ENCODE measurements around the gene MPHOSPH9. TPM values are rescaled to one million over a fixed set of nuclear protein-coding genes. Genes with fewer than 3 reads are reported as not detected.

MPHOSPH9 gene, protein sequence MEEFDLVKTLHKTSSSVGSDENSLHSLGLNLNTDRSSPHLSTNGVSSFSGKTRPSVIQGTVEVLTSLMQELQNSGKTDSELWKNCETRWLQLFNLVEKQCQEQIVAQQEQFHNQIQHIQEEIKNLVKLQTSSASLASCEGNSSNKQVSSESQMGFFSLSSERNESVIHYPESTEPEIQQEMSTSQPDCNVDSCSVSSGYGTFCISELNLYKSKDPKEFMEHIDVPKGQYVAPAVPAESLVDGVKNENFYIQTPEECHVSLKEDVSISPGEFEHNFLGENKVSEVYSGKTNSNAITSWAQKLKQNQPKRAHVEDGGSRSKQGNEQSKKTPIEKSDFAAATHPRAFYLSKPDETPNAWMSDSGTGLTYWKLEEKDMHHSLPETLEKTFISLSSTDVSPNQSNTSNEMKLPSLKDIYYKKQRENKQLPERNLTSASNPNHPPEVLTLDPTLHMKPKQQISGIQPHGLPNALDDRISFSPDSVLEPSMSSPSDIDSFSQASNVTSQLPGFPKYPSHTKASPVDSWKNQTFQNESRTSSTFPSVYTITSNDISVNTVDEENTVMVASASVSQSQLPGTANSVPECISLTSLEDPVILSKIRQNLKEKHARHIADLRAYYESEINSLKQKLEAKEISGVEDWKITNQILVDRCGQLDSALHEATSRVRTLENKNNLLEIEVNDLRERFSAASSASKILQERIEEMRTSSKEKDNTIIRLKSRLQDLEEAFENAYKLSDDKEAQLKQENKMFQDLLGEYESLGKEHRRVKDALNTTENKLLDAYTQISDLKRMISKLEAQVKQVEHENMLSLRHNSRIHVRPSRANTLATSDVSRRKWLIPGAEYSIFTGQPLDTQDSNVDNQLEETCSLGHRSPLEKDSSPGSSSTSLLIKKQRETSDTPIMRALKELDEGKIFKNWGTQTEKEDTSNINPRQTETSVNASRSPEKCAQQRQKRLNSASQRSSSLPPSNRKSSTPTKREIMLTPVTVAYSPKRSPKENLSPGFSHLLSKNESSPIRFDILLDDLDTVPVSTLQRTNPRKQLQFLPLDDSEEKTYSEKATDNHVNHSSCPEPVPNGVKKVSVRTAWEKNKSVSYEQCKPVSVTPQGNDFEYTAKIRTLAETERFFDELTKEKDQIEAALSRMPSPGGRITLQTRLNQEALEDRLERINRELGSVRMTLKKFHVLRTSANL
- 10 to 100 TPM; 27.3 to 30.5 (median 30.3) TPM for polyA plus RNA-seq (ENCODE audit: insufficient read length in 3 of 3)

- peak; percentile 98 to 100 (median 99) for DNase-seq (ENCODE audit: low read depth in 3 of 3, low spot score in 2 of 3)
These were observed at the start of gene MPHOSPH9, which contains the start of gene MTRFR for GRCh38 chr12:123232807-123233504. Gene MPHOSPH9, minus strand, starts transcription at chr12:123233141. Its CDS starts 2,777 bp downstream, at chr12:123230364. Gene MTRFR, plus strand, starts transcription at chr12:123233436. Its CDS starts 20,239 bp downstream, at chr12:123253675.

DNA sequence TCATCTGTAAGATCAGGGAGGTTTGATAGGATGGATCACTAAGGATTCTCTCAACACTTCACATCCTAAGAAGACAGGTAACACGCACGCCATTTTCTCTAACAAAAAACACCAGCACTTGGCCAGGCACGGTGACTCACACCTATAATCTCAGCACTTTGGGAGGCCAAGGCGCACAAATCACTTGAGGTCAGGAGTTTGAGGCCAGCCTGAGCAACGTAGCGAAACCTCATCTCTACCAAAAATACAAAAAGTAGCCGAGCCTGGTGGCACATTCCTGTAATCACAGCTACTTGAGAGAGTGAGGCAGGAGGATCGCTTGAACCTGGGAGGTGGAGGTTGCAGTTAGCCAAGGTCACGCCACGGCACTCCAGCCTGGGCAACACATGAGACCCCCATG lies 49.2 kb upstream of the MPHOSPH9 start:
- DNase-seq (ENCODE audit: low read depth in 3 of 3, low spot score in 2 of 3): no peak

DNA sequence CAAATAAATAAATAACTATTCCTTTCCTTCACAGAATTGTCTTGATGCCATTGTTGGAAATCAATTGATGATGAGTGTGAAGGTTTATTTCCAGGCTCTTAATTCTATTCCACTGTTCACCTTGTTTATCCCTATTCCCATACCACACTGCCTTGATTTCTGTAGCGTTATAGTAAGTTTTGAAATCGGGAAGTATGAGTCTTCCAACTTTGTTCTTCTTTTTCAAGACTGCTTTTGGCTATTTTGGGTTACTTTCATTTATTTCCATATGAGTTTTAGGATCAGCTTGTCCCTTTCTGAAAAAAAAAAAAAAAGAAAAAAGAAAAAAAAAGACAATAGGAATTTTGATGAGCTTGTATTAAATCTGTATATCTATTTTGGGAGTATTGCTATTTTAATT lies 48.0 kb upstream of the MPHOSPH9 start:
- DNase-seq (ENCODE audit: low read depth in 3 of 3, low spot score in 2 of 3): no peak

DNA sequence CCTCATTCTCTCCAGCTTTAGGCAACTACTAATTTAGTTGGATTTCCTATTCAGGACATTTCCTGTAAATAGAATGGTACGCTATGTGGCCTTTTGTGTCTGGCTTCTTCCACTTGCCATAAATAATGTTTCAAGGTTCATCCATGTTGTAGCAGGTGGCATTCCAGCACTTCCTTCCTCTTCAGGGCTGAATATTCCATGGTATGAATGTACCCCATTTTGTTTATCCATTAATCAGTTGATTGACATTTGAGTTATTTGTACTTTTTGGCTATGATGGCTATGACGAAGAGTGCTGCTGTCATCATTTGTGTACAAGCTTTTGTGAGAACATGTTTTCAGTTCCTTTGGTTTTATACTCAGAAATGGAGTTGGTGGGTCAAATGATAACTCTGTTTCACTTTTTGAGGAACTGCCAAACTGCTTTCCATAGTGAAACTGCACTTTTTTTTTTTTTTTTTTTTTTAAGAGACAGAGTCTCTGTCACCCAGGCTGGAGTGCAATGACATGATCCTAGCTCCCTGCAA lies 45.2 kb upstream of the MPHOSPH9 start:
- DNase-seq (ENCODE audit: low read depth in 3 of 3, low spot score in 2 of 3): no peak

DNA sequence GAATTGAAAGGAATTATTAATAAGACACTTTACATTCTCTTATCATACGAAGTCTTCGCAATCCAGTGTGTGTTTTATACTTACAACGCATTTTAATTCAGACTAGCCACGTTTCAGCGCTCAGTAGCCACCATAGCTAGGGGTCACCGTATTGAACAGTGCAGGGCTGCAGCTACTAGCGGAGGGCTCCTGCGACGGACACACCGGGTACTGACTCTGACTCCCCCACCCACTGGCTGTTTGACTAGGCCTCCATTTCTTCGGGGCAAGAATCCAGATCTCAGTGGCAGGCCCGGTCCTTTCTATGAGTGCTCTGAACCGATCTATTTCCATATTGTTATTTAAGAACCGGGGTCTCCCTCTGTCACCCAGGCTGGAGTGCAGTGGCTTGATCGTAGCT lies 40.2 kb upstream of the MPHOSPH9 start:
- DNase-seq (ENCODE audit: low read depth in 3 of 3, low spot score in 2 of 3): no peak

DNA sequence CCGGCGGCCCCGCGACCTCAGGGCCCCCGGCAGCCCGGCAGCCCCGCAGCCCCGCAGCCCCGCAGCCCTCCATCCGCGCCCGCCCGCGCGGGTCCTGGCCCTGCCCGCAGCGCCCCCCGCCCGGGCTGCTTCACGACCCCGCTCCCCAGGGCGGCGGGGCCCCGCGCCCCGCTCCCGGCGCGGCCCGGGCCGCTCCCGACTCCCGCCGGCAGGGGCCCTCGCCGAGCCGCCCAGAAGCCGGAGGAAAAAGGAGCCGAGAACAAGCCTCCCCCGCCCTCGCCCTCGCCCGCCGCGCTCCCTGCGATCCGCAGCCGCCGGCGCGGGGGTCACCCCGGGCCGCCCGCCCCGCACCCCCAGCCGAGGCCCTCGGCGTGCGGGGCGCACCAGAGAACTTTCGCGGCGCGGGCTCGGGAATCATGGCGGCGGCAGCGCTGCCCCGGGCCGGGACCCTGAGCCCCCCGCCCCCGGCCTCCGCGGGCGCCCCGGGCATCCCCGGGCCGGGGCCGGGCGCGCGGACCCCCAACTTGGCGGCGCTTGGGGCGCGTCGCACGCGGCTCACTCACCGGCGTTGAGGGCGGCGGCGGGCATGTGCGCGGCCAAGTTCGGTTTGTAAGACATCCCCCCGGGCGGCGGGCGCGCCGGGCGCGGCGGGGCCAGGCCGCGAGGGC lies 38.2 kb upstream of the MPHOSPH9 start:
- DNase-seq (ENCODE audit: low read depth in 3 of 3, low spot score in 2 of 3): no peak

GRCh38 chr12:123270214-123271000 lies 37.5 kb upstream of the MPHOSPH9 start:
- DNase-seq (ENCODE audit: low read depth in 3 of 3, low spot score in 2 of 3): no peak

DNA sequence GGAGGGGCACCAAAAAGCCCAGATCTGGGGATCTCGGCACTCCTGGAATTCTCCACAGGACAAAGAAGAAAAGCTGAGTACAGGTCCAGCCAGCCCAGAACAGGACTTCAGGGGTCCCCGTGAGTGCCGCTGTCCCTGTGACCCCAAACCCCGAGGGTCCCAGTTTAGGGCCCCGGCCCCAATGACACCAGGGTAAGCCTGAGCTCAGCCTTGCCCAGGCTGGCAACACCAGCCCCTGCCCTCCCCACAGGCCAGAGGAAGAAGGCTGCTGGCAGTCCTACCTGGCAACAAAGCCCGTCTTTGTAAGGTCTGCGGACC lies 36.9 kb upstream of the MPHOSPH9 start:
- no peak for DNase-seq (ENCODE audit: low read depth in 3 of 3, low spot score in 2 of 3)

- DNase-seq (ENCODE audit: low read depth in 3 of 3, low spot score in 2 of 3): peak in 1 of 3 donors; percentile 41
These were observed 36.5 kb upstream of the MPHOSPH9 start for GRCh38 chr12:123269395-123269892.

DNA sequence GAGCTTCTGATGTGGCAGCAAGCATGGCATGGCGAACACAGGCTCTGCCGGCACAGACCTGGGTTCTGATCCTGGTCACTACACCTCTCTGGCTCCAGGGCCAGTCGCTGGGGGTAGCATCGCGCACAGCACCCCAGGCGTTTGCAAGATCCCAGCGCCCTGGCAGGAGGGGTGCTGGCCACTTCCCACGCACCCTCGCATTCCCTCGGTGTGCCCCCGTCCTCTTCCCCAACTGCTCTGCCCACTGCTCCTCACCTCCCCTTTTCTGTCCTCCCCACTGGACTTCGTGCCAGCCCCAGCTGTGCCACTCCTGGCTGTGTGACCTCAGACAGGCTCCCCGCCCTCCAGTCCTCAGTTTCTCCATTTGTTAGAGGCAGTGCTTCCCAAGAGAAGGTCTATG lies 35.9 kb upstream of the MPHOSPH9 start:
- DNase-seq (ENCODE audit: low read depth in 3 of 3, low spot score in 2 of 3): no peak

DNA sequence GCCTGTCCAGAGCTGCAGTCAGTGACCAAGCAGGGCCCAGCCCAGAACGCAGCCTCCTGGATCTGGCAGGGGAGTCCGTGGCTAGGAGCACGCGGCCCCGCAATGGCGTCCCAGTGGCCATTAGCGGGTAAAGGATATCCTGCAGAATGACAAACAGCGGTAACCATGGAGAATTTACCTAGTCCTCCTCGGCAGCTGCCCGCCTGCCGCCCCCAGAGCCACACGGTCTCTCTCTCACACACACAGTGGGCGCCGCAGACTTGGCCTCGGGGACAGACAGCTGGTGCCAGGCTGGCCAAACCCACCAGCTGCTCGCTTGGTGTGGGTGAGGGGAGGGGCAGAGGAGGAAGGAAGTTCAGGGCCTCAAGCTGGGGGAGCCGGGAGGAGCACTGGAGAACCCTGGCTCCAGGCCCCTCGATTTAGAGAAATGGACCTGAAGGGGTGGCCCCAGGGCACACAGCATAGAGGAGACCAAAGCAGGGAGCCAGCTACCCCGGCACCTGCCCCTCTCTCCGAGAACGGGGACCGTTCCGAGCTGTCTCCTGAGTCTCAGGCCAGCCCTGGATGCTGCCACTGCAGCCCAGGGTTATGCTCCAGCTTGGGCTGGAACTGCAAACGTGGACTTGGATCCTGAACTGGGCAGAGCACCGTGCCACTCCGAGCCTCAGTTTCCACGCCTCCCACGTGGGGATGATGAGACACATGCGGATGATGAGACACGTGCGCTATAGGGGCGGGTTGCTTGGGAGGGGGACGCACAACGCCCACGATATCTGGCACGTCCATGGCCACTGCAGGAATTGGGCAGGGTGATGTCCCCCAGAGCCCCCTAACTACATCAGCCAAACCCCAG lies 35.3 kb upstream of the MPHOSPH9 start:
- no peak for DNase-seq (ENCODE audit: low read depth in 3 of 3, low spot score in 2 of 3)

GRCh38 chr12:123267335-123267920 lies 34.5 kb upstream of the MPHOSPH9 start:
- DNase-seq (ENCODE audit: low read depth in 3 of 3, low spot score in 2 of 3): no peak

DNA sequence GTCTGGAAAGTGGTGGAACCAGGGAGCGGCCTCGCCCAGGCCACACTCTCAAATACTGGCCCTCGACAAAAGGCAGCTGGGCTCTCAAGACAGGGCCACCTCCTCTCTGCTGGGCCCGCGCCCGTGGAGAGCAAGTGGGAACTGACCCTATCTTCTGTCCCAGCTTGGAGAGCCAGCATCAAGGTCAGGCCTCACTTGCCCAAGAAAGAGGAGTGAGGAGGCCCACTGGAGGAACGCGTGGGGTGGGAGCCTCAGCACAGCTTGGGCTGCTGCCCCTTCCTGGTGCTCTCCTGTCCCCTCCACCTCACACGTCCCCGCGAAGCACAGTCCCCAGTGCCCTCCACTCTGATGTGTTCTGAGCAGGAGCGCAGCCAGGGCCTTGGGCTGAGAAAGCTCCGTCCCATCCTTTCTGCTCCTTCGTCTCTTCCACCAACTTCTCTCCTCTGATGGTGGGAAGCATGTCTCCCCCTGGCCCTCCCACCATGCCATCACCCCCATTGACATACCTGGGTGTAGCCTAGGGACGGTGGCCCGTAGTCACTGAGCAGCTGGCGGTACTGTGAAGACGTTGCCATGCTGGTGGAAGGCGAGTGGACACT lies 33.8 kb upstream of the MPHOSPH9 start:
- DNase-seq (ENCODE audit: low read depth in 3 of 3, low spot score in 2 of 3): no peak

DNA sequence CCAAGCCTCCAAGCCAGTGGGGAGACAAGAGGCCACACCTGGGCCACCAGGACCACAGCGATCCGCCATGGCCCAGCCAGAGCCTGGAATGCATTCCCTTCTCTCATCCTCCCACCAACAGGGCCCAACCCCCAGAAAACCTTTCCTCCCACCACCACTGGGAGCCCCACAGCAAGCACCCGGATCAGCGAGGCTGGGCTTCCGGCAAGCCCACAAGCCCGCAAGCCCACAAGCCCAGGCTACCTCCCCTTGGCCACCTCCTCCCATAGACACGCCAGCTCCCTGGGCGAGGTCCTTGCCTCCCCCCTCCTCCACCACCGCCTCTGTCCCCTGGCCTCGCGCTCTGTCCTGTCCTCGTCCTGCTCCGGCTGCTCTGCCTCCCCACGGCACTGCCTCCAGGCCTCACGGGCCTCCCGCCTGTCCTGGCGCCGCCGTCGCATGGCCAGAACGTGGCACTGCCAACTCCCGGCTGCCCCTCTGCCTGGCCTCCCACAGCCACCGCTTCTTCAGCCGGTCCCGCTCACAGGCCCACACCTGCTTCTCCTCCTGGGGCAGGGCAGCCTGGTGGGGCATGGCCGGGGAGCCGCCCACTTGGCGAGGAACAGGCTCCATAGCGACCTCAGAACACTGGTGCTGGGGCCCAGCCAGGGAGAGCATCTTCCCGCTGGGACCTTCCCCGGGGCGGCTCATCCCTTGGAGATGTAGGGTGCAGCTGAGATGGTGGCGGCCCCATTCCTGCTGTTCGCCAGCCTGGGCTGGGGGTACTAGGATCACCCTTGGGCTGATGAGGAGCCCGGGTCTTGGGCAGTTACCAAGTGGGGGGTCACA lies 33.1 kb upstream of the MPHOSPH9 start:
- DNase-seq (ENCODE audit: low read depth in 3 of 3, low spot score in 2 of 3): no peak

DNA sequence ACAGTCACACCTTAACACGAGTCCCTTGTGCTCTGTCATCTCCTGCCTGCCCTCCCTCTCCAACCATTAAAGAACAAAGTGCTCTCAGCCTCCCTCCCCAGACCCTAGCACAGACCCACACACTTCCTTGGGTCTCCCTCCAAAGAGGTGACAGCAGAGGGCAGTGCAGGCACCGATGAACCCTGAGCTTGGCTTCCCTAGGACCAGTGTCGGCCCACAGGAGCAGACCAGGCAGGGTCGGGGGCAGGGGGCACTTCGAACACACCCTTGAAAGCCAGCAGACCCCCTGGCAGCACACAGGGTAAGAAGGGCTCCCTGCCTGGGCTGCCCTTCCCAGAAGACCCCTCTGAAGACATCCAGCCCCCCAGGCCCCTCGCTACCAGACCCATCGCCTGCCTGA lies 31.7 kb upstream of the MPHOSPH9 start:
- DNase-seq (ENCODE audit: low read depth in 3 of 3, low spot score in 2 of 3): no peak

GRCh38 chr12:123263196-123263817 lies 30.4 kb upstream of the MPHOSPH9 start:
- DNase-seq (ENCODE audit: low read depth in 3 of 3, low spot score in 2 of 3): no peak

Measured in right renal cortex interstitium (tissue), 3 donors.